Renal cortical epithelial cell (primary cell): Measurements from ENCODE around the gene KLLN. TPM values are rescaled to one million over a fixed set of nuclear protein-coding genes. Genes with fewer than 3 reads are reported as not detected.
A peak's percentile ranks its signal among the peaks of the same experiment; 100 is the strongest.
"Not testable (repeated sequence)": the region's sequence is repeated elsewhere in the genome, so short reads cannot be mapped to it uniquely, and the experiment has no call there.

ENCODE experiments used
- DNase-seq: peaks from one replicate; pipeline ENCODE4 v3.0.0-alpha.2; 2011; ENCODE audit warnings: low read depth
- total RNA-seq: library from RNA; depleted of rRNA; stranded (reverse); fragments of >200 nt; gene quantifications from 2 replicates; pipeline ENCODE4 v1.2.3, GENCODE V29; 2014

The KLLN gene
- total RNA-seq, 1 donor from 2014 or later, result 1.1 TPM

DNA sequence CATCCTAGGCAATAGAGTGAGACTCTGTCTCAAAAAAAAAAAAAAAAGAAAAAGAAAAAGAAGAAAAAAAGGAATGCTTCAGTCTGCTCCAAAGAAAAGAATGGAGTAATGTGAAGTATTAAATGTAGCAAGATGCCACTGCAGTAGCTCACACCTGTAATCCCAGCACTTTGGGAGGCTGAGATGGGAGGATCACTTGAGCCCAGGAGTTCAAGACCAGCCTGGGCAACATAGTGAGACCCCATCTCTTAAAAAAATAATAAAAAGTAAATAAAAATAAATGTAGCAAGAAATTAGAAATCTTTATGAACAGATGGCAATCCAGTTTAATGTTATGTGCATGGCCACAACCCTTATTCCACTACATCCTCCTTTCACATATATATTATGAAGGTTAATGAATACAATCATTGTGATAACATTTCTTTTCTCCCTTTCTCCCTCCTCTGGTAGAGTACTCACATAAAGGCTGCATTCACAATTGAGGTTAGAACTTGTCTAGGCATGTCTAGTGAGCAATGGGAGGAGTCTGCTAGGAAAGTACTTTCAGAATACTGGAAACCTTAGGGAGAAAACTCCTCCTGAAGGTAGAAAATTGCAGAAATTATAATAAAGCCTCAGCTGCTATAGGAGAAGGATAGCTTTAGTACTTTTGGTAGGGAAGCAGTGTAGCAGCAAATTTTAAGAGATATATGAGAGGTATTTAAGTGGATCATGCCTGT is 20.4 kb downstream of the KLLN start:
- DNase-seq, result peak; percentile 80

DNA sequence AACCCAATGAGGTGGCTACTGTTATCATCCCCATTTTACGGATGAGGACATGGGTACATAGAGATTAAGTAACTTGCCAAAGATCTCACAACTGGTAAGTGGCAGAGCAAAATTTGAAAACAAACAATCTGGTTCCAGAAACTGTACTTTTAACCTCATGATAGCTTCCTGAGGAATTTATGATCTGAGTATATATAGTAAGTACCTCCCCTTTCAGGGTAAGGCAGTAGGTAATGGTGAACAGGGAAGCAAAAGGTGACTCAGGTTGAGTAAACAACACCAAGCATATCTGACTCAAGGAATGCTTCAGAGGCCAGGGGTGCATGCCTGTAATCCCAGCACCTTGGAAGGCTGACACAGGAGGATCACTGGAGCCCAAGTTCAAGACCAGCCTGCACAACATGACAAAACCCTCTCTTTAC is 21.1 kb downstream of the KLLN start:
- peak; percentile 98 for DNase-seq

DNA sequence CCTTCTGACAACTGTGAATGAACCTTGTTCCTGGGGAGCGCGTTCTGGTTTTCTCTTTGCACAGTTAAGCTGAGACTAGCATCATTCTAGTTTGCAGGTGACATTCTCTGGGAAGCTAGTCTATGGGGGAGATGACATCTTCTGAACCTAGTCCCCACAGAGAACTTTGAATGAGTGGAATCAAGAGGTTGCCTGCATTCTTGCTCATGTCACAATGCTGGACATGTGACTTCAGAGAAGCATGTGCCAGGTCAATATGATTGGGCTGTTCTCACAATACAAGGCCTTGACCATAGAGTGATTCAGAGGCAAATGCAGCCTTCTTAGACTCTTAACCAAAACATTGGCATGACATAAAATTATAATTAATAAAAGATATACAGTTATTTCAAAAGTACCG is 22.1 kb downstream of the KLLN start:
- peak; percentile 33 for DNase-seq

DNA sequence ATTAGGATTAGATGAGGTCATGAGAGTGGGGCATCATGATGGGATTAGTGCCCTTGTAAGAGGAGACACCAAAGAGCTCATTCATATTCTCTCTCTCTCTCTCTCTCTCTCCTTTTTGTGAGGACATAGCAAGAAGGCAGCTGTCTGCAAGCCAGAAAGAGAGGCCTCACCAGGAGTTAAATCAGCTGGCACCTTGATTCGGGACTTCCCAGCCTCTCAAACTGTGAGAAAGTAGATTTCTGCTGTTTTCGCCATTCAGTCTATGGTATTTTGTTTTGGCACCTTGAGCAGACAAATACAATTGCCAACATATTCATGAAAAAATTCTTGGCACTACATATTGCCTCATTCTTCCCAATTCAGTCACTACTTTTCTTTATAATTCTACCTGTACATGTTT is 24.7 kb downstream of the KLLN start:
- no peak for DNase-seq

DNA sequence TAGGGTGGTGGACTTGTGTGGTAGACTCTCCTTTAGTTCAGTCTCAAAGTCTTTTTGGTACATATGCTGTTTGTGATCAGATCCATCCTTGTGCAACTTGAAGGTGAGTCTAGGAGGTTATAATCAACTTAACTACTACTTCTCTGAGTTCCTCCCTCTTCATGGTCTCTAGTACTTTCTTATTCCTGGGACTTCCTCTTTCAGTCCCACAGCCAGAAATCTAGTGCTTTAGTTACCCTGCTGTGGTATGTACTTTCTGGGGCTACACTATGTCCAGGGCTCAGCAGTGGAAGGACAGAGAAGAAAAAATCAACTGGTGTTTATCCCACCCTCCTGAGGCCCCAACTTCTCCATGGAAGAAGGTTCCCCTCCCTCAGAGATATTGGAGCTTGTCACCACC is 25.9 kb downstream of the KLLN start:
- DNase-seq, result no peak

DNA sequence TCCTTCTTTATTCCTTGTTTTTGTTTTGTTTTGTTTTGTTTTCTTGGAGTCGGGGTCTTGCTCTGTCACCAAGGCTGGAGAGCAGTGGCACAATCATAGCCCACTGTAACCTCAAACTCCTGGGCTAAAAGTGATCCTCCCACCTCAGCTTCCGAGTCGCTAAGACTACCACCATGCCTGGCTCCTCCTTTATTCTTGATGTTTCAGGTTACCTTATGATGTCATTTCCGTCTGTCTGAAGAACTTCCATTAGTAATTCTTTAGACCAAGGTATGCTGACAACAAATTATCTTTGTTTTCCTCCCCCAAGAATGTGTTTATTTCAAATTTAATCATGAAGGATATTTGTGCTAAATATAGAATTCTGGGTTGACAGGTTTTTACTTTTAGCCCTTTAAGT is 27.2 kb downstream of the KLLN start:
- no peak for DNase-seq

DNA sequence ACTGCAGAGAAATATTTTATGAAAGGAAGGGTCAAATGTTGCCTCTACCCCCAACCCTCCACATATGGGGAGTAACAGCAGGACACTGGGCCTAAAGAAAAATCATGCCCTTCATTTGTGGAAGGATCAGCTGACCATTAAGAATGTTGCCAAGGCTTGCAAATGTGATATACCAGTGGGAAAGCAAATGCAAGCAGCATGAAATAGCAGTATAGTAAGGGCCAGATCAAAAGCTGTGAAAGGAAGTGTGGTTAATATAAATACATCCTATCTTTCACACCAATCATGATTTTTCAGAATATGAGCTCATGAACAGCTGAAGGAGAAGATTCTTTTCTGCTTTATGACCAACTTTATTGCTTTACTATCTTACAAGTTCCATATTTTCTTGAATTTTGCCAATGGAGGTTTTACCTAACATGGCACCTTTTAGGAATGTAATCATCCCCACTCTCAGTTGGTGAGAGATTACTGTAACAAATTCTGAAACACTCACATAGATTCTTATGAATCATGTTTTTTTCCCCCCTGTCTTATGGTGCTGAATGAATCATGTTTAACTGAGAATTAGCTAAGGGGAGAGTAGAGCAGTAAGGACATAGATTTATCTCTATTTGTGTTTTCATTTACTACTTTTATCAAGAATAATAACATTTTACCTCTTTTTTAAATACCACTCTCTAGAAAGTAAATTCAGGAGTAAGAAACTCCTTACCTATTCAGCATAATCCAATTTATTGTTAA is 33.2 kb downstream of the KLLN start:
- no peak for DNase-seq

DNA sequence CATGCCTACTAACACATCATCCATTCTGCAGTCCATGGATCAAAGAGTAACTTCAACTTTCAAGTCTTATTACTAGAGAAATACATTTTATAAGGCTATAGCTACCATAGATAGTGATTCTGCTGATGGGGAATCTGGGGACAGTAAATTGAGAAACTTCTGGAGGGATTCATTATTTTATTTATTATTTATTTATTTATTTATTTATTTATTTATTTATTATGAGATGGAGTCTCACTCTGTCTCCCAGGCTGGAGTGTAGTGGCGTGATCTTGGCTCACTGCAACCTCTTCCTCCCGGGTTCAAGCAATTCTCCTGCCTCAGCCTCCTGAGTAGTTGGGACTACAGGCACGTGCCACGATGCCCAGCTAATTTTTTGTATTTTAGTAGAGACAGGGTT is 34.3 kb downstream of the KLLN start:
- DNase-seq, result not testable (repeated sequence)

DNA sequence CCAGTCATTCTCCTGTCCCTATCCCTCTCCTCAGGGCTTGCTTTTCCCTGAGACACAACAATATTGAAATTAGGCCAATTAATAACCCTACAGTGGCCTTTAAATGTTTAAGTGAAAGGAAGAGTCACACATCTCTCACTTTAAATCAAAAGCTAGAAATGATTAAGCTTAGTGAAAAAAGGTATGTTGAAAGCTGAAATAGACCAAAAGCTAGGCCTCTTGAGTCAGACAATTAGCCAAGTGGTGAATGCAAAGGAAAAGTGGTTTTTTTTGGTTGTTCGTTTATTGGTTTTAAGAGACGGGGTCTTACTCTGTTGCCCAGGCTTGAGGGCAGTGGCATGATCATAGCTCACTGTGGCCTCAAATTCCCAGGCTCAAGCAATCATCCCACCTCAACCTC is 35.7 kb downstream of the KLLN start:
- no peak for DNase-seq

DNA sequence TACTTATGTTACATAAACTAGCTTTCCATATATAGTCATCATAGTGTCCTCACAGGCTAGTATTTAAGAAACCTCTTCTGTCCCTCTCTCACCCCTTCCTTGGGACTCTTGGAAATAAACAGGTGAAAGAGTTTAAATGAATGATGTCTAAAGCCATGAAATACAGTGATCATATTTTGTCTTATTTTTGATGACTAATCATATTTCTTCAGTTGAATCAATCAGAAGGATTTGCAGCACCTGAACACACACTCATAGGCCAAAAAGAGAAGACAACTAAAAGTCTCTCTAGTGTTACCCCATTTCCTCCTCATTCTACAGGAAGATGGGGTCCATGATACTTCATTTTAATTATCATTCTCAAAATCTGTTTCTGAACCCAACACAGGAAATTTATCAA is 36.7 kb downstream of the KLLN start:
- no peak for DNase-seq

DNA sequence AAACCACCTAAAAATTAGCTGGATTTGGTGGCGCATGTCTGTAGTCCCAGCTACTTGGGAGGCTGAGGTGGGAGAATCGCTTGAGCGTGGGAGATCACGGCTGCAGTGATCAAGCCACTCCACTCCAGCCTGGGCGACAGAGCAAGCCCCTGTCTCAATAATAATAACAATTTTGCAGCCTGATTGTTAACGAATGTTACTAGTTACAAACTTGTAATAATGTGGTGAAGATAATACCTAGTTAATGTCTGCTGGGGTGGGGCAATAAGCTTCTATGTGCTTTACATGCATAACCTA is 44.1 kb downstream of the KLLN start:
- DNase-seq, result no peak

DNA sequence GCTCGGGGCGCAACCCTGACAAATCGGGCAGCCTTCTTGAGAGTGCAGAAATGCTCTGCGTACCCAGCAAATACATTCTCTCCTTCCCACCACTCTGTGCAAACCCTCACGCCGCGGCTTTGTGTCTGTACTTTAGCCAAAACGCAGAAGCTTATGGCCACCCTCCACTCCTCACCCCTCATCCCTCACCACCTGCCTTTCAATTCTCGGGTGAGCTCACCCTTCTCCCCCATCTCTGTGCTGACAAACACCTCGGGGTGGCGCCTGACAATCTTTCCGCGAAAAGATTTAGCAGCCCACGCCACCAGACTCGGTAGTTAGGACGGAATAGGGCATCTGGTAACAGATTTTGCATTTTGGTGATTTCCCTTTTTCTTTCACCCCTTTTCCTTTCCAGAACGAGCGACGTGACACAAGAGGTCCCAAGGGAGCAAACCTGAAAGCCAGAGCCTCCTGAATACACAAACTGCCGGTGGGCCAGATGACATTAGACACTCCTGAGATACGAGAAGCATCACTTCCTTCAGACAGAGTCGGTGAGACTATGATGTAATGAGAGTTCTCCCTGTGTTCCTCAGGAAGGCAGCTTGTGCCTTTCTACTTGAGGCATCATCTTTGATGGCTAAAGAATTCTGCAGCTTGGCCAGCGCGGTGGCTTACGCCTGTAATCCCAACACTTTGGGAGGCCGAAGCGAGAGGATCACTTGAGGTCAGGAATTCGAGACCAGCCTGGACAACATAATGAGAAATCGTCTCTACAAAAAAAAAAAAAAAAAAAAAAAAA is 44.6 kb downstream of the KLLN start:
- DNase-seq, result peak; percentile 35

DNA sequence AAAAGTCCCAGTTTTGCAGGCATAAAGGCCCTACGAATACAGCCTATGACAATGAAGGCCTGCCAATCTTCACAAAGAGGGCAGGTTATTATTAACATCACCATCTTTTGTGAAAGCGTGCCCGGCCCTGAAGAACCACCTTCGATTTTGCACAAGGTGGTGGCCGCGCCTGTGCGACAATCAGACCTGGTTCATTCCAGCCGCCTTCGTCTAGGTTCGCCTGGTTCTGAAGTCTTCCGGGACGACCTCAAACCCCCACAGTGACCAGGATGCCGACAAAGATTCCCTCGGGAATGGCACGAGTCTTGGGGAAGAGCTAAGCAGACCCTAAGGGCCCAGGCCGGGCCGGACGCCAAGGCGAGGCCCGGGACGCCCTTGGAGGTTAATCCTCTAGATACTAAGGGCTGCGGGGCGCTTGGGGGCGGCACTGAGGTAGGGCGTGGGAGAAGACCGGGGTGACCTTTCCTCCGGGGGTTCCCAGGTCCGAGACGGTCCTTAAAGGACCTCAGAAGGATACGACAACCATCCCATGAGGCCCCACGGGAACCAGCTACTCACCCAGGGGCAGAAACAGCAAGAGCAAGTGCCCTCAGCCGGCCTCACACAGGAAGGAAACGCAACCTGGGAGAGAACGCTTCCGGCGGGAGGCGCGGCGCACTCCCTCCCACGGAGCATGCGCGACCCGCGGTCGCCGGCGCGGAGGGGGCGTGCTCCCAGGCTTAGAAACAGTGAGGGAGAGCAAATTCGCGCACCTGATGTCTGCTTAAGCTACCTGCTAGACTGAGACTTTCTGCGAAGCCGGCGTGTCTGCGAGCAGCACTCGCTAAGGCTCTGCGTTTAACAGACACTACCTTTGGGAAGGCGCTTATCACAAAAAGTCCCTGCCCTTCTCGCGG is 45.5 kb downstream of the KLLN start, which contains the start of gene ATAD1:
Gene ATAD1 (minus strand): TSS at position 618 of the 896 bp plus-strand sequence. CDS start 3,627 bp downstream, outside the sequence.
- peak; percentile 75 for DNase-seq

DNA sequence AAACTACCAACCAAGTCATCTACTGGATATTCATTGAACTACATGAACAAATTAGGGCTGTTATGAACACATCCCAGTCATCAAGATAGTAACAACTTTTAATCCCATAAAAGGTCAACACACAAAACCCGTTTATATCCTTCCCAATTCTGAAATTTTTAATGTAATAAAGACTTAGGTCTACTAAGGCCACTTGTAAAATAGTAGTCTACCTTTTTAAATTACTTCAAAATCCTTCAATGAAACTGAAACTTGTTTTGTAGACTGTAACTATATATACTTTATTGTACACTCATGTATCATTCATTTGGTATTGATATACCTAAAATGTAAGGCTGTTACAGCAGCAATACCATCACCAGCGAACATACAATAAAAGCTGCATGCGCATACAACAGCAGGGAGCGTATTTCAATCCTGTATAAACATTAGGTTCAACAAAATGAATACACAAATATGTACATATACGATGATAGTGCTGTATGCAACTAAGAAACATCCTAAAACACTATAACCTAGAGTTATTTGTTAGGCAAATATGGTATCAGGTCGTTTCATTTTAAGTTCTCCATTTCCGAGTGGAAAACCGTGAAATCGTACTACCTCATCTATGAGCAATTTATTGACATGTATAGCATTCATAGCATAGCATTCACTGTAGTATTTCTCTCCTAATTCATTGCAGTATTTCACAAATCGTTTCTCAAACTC is 46.3 kb downstream of the KLLN start:
- DNase-seq, result no peak

DNA sequence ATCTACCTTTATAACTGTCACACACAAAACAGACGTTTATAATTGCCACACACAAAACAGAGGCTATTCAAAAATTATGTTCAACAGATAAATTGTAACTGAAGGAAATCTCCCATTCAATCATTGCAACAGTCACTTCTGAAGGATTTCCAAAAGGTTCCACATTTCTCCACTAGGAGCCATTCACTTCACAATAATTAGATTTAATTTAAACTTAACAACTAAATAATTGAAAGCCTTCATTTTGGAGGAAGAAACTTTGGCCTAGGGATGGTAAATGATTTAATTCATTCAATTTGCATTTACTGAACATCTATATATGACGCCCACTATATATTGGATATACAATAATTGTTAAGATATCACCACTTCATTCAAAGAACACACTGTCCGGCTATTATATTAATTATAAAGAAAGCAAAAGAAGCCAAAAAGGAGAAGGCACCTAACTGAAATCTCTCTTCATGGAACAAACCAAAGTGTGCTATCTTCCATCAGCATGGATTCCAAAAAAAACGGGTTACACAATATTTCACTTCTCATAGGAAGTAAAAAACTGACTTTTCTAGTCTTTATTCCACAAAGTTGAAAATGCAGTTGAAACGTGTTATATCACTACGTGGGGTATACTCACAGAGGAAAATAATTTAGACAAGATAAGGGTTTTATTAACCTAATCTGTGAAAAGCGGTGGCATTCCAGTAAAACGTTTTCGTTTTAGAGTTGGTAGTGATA is 47.0 kb downstream of the KLLN start:
- no peak for DNase-seq

Other genes starting within 250 kb of the KLLN start
- 57.7 and 67.0 TPM in 2 replicates for gene PAPSS2, start 203.7 kb downstream of the KLLN start, total RNA-seq
- 90.3 and 99.5 TPM in 2 replicates for gene ATAD1, start 45.3 kb downstream of the KLLN start, total RNA-seq
- gene PTEN, start 92 bp upstream of the KLLN start, total RNA-seq, result 55.7 and 116 TPM in 2 replicates